Thyroid gland (tissue), 4 donors: ENCODE measurements around the gene USP3.

Experiments
- CTCF ChIP-seq, 6 experiments: fragments of 200-600 bp in 3 of 6; fragments of 450-650 bp in 3 of 6; sonication (generic) in 3 of 6; IDR thresholded peaks; one replicate each; pipeline ENCODE4 v1.5.1; 2016 to 2019; ENCODE audit warnings: antibody characterized with exemption in 6 of 6, mild to moderate bottlenecking in 2 of 6, inconsistent platforms in 1 of 6, moderate library complexity in 1 of 6
- POLR2A ChIP-seq, 2 donors: fragments of 450-650 bp; IDR thresholded peaks; one replicate each; pipeline ENCODE4 v1.6.1; 2017; ENCODE audit warnings: antibody characterized with exemption in 2 of 2, mild to moderate bottlenecking in 2 of 2, moderate library complexity in 1 of 2

DNA sequence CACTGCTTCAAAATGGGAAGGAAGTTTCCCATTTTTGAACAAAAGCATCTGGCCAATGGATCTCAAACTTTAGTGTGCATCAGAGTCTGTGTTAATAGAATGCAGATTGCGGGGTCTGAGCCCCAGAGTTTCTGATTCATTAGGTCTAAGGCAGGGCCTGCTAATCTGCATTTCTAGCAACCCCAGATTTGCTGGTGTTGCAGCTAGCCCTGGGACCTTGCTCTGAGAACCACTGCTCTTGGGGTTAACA is 30.7 kb upstream of the USP3 start:
- TF ChIP-seq CTCF (IDR thresholded peaks at IDR 0.05) (no peak), POLR2A (IDR thresholded peaks at IDR 0.05) (no peak)
